Activated T-helper 1 cell treated with anti-CD3 and anti-CD28 coated beads, Interleukin-2, amount 50 U/mL, for 16 hours (primary cell): ENCODE data around the gene ACBD3.
A peak's percentile ranks its signal among the peaks of the same experiment; 100 is the strongest.

Experiments
- DNase-seq, 2 donors: peaks; one replicate each; pipeline ENCODE4 v3.0.0-alpha.2; 2020; ENCODE audit warnings: low read depth in 1 of 2, low spot score in 1 of 2

The ACBD3 gene

GRCh38 chr1:226135059-226135651, 51.4 kb downstream of the ACBD3 start:
- no peak for DNase-seq

- no peak for DNase-seq
Measured at GRCh38 chr1:226134170-226135058, 52.1 kb downstream of the ACBD3 start.

GRCh38 chr1:226133504-226134123, 52.9 kb downstream of the ACBD3 start:
- DNase-seq = no peak

GRCh38 chr1:226132728-226133503, 53.6 kb downstream of the ACBD3 start:
- DNase-seq = no peak

- no peak for DNase-seq
Measured at GRCh38 chr1:226131639-226132038, 54.9 kb downstream of the ACBD3 start.

GRCh38 chr1:226129230-226129629, 57.3 kb downstream of the ACBD3 start:
- DNase-seq = no peak

- no peak for DNase-seq
Measured at GRCh38 chr1:226128487-226129075, 58.0 kb downstream of the ACBD3 start.

GRCh38 chr1:226126824-226127569, 59.5 kb downstream of the ACBD3 start:
- no peak for DNase-seq

- DNase-seq = no peak
Measured at GRCh38 chr1:226125831-226126230, 60.7 kb downstream of the ACBD3 start.

- DNase-seq = peak; percentile 78 to 86
Measured at GRCh38 chr1:226125097-226125630, 61.4 kb downstream of the ACBD3 start.

GRCh38 chr1:226123591-226124471, 62.7 kb downstream of the ACBD3 start:
- DNase-seq = no peak

- DNase-seq = no peak
Measured at GRCh38 chr1:226123212-226123560, 63.4 kb downstream of the ACBD3 start.

- DNase-seq = peak; percentile 49 to 65
Measured at GRCh38 chr1:226121587-226122400, 64.7 kb downstream of the ACBD3 start.

- DNase-seq = no peak
Measured at GRCh38 chr1:226121049-226121586, 65.4 kb downstream of the ACBD3 start.

GRCh38 chr1:226120398-226120797, 66.1 kb downstream of the ACBD3 start:
- DNase-seq = no peak

- DNase-seq = no peak
Measured at GRCh38 chr1:226119169-226119568, 67.4 kb downstream of the ACBD3 start.

- DNase-seq = no peak
Measured at GRCh38 chr1:226118357-226118756, 68.2 kb downstream of the ACBD3 start.

GRCh38 chr1:226117330-226117729, 69.2 kb downstream of the ACBD3 start:
- no peak for DNase-seq
